Adrenal gland (tissue), 5 donors: ENCODE measurements around the gene GATA1.

Experiments
- POLR2A ChIP-seq, 2 donors: fragments of 450-650 bp; IDR thresholded peaks; one replicate each; pipeline ENCODE4 v1.6.1; 2017; ENCODE audit warnings: antibody characterized with exemption in 2 of 2, mild to moderate bottlenecking in 2 of 2, moderate library complexity in 1 of 2
- TF ChIP-seq, protein P1 (sequence below), 6 experiments: fragments of 450-650 bp in 4 of 6; fragments of 200-600 bp in 2 of 6; sonication (generic) in 1 of 6; IDR thresholded peaks; 1 replicate in 5 of 6; 2 replicates in 1 of 6; pipeline versions ENCODE4 v1.5.1 to v1.8.0; 2016 to 2021; ENCODE audit warnings: antibody characterized with exemption in 6 of 6, mild to moderate bottlenecking in 2 of 6, moderate library complexity in 1 of 6
- donor health status: DM: no; HTN: no; CAD: no.

DNA sequence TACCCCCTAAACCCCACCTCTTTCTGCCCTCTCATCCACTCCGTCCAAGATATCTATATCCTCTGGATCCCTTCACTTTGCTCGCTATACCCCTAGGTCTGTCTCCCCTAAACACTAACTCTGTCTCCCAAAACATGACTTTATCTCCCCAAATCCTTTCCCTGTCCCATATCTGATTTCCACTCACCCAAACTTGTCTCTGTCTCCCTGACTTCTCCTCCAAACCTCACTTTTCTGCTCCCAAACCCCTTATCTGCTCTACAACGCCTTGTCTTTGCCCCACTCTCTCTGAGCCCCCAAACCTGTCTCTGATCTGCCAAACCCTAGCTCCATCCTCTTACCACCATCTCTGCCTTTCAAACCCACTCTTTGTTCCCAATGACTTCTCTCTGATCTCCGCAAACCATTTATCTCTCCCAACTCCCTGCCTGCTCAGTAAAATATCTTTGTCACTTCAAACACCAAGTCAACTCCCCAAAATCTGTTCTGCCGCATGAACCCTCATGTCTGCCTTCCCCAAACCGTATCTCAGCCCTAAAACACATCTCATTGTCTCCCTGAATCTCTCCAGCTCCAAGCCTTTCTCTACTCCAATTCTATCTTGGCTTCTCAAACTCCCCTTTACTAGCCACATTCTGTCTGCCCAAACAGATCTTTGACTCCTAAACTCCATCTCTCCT lies 575 bp downstream of the GATA1 start:
- TF ChIP-seq, protein P1, sequence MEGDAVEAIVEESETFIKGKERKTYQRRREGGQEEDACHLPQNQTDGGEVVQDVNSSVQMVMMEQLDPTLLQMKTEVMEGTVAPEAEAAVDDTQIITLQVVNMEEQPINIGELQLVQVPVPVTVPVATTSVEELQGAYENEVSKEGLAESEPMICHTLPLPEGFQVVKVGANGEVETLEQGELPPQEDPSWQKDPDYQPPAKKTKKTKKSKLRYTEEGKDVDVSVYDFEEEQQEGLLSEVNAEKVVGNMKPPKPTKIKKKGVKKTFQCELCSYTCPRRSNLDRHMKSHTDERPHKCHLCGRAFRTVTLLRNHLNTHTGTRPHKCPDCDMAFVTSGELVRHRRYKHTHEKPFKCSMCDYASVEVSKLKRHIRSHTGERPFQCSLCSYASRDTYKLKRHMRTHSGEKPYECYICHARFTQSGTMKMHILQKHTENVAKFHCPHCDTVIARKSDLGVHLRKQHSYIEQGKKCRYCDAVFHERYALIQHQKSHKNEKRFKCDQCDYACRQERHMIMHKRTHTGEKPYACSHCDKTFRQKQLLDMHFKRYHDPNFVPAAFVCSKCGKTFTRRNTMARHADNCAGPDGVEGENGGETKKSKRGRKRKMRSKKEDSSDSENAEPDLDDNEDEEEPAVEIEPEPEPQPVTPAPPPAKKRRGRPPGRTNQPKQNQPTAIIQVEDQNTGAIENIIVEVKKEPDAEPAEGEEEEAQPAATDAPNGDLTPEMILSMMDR (IDR thresholded peaks at IDR 0.05) = no peak
- TF ChIP-seq POLR2A (IDR thresholded peaks at IDR 0.05) = no peak
